RWPE2 (cell line): Measurements from ENCODE around the gene CTBP1.

Experiments used
- ATAC-seq: fragments of 200-7000 bp; cut with Tn5 transposase; 3 replicates; pipeline ENCODE4 v1.9.1; 2021; ENCODE audit warnings: low read depth
- DNase-seq: peaks from one replicate; pipeline ENCODE4 v3.0.0-alpha.2; 2020; ENCODE audit warnings: low spot score
- H3K27ac ChIP-seq: fragments of 450-650 bp; 2 replicates; pipeline ENCODE4 v1.5.1; 2017; ENCODE audit warnings: mild to moderate bottlenecking; ENCODE audit not compliant: poor library complexity, severe bottlenecking
- H3K27me3 ChIP-seq: fragments of 250-450 bp; sonication (Bioruptor Pico); 2 replicates; pipeline ENCODE4 v1.5.1; 2021; ENCODE audit warnings: mild to moderate bottlenecking, moderate library complexity; ENCODE audit not compliant: insufficient read depth, poor library complexity, severe bottlenecking
- H3K36me3 ChIP-seq: fragments of 250-450 bp; sonication (Bioruptor Pico); 2 replicates; pipeline ENCODE4 v1.5.1; 2020; ENCODE audit warnings: low read depth, mild to moderate bottlenecking, moderate library complexity
- H3K4me1 ChIP-seq: fragments of 250-450 bp; sonication (Bioruptor Pico); 2 replicates; pipeline ENCODE4 v1.5.1; 2021; ENCODE audit warnings: mild to moderate bottlenecking, moderate library complexity; ENCODE audit not compliant: insufficient read depth, poor library complexity, severe bottlenecking
- H3K4me3 ChIP-seq: fragments of 250-450 bp; sonication (Bioruptor Pico); 2 replicates; pipeline ENCODE4 v1.5.1; 2021; ENCODE audit warnings: mild to moderate bottlenecking, moderate library complexity; ENCODE audit not compliant: severe bottlenecking
- H3K9me3 ChIP-seq: fragments of 250-450 bp; sonication (Bioruptor Pico); 2 replicates; pipeline ENCODE4 v1.5.1; 2021; ENCODE audit warnings: mild to moderate bottlenecking, moderate library complexity; ENCODE audit not compliant: severe bottlenecking
- TF ChIP-seq, protein P1 (sequence below): fragments of 450-650 bp; IDR thresholded peaks from one replicate; pipeline ENCODE4 v1.5.1; 2017; ENCODE audit warnings: mild to moderate bottlenecking, moderate library complexity; ENCODE audit not compliant: poor library complexity, severe bottlenecking

Gene CTBP1

DNA sequence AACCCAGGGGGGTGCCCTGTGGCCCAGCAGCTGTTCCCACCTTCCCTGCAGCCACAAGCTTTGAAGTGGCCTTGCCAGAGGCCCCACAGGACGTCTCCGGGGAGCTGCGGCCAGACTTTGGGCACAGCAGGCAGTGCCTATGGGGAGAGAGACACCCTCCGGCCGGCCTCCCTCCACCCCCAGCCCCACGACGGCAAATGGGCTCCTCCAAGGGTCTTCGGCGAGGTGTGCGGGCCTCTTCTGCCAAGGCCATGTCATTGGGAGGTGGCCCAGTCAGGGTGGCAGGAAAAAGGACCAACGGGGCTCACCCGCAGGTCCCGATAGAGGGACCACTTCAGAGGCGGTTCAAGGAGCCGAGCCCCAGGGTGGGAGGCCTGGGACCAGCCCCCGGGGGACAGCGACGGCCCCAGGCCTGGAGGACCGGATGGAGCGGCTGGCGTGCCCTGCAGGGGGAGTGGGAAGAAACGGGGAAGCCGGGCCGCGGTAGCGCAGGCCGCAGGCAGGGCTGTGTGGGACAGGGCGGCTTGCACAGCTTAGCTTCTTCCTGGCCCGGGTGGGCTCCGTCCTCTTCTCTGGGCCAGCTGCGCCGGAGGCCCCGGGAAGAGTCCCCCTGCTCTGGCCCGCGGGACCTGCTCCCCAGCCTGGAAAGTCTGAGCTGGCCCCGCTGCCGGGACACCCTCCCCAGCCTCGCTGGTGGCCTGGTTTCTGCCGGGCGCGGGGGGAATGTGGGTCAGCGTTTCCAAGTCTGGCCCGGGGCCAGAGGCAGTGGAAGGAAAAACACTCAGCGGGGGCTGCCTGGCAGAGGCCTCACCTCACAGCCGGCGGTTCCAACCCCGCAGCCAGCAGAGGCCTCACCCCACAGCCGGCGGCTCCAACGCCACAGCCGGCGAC, 54.7 kb downstream of the CTBP1 start:
- Histone ChIP-seq H3K36me3 (no peaks in the 10 kb centered on the region), H3K27me3 (no peaks in the 10 kb centered on the region), H3K9me3 (no peaks in the 10 kb centered on the region), H3K4me3 (no peak overlapping the region), H3K27ac (no peak overlapping the region), H3K4me1 (peaks cover 14% of the 10 kb centered on the region)
- no peak for ATAC-seq
- TF ChIP-seq, protein P1, sequence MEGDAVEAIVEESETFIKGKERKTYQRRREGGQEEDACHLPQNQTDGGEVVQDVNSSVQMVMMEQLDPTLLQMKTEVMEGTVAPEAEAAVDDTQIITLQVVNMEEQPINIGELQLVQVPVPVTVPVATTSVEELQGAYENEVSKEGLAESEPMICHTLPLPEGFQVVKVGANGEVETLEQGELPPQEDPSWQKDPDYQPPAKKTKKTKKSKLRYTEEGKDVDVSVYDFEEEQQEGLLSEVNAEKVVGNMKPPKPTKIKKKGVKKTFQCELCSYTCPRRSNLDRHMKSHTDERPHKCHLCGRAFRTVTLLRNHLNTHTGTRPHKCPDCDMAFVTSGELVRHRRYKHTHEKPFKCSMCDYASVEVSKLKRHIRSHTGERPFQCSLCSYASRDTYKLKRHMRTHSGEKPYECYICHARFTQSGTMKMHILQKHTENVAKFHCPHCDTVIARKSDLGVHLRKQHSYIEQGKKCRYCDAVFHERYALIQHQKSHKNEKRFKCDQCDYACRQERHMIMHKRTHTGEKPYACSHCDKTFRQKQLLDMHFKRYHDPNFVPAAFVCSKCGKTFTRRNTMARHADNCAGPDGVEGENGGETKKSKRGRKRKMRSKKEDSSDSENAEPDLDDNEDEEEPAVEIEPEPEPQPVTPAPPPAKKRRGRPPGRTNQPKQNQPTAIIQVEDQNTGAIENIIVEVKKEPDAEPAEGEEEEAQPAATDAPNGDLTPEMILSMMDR = no peak
- peak; percentile 53 for DNase-seq

DNA sequence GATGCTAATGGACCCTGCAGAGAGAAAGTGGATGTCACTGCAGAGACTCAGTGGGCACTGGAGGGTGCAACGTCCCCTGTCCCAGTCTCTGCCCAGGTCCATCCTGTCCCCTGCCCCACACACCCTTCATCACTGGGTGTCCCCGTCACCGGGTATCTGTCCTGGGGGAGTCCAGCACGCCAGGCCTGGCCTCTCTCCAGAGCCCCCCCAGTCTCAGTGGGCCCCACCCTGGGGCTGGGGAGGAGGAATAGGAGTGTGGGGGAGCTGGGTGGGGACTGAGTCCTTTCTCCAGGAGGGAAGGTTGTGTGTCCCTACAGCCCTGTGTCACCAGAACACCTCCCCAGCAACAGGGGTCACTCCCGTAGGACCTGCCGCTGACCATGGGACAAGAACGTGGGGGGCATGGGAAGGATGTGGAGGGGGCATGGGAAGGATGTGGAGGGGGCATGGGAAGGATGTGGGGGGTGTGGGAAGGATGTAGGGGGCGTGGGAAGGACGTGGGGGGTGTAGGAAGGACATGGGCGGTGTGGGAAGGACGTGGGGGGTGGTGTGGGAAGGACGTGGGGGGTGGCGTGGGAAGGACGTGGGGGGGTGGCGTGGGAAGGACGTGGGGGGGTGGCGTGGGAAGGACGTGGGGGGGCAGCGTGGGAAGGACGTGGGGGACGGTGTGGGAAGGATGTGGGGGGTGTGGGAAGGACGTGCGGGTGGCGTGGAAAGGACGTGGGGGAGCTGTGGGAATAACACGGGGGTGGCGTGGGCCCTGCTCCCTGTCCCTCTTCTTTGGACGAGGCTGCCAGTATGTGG, 55.5 kb downstream of the CTBP1 start:
- Histone ChIP-seq H3K4me3 (no peak overlapping the region), H3K9me3 (no peaks in the 10 kb centered on the region), H3K27ac (no peak overlapping the region), H3K36me3 (no peaks in the 10 kb centered on the region), H3K4me1 (peaks cover 14% of the 10 kb centered on the region), H3K27me3 (no peaks in the 10 kb centered on the region)
- peak; percentile 50 for DNase-seq
- TF ChIP-seq, protein P1 = no peak
- ATAC-seq = no peak

DNA sequence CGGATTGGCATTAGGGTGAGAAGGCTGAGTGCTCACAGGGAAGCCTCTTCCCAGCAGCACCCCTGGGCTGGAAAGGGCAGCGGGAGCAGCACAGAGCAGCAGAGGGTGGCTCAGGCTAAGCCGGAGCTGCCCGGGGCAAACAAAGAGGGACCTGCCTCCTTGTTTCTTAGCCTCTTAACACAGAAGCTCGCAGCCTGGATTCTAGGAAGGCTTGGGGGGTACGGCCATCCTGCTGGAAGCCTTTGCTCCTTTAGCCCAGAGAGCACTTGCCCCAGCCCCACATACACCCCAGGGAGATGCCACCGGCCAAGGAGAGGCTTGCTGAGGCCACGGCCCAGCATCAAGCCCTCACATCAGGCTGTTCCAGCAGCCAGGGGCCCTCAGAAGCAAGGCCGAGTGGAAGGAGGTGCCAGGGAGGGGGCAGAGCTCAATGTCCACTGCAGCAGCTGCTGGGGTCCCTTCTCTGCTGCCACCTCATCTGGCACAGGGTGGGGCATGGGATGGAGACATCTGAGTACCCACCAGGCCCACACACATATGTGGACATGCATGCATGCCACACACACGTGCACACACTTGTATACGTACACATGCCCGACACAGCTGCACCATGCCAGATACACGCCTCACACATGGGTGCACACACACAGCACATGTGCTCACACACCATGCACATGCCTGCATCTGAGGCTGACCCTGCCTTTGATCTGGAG, 56.3 kb downstream of the CTBP1 start:
- Histone ChIP-seq H3K27ac (peak overlapping the region; percentile 57), H3K36me3 (no peaks in the 10 kb centered on the region), H3K9me3 (no peaks in the 10 kb centered on the region), H3K4me3 (no peak overlapping the region), H3K4me1 (peaks cover 14% of the 10 kb centered on the region), H3K27me3 (no peaks in the 10 kb centered on the region)
- peak; percentile 75 for ATAC-seq
- peak; percentile 49 for DNase-seq
- TF ChIP-seq, protein P1 = no peak

DNA sequence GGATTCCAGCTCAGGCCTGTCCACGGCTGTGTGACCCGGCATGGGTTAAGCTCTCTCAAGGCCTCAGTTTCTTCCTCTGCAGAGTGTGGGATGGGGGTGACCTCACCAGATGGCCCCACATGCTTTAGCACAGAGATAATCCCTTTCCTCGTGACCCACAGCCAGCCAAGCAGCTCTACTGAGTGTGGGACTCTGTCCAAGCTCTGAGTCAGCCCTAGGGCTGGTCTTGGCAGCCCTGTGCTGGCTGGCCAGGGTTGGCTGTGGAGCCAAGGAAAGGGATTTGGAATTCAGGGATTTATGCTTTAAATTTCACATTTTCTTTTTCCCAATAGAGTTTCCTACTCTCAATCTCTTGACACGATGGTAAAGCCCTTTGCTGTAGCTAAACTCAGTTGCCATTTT, 56.8 kb downstream of the CTBP1 start:
- peak overlapping the region; percentile 57 for H3K27ac ChIP-seq
- TF ChIP-seq, protein P1 = no peak
- no peak overlapping the region for H3K4me3 ChIP-seq
- no peaks in the 10 kb centered on the region for H3K9me3 ChIP-seq
- H3K36me3 ChIP-seq = no peaks in the 10 kb centered on the region
- DNase-seq = peak; percentile 82
- H3K27me3 ChIP-seq = no peaks in the 10 kb centered on the region
- H3K4me1 ChIP-seq = peaks cover 14% of the 10 kb centered on the region
- peak; percentile 97 for ATAC-seq
